DMS79 (cell line): ENCODE measurements around the gene SYNE2.
A peak's percentile ranks its signal among the peaks of the same experiment; 100 is the strongest.
"Not testable (repeated sequence)": the region's sequence is repeated elsewhere in the genome, so short reads cannot be mapped to it uniquely, and the experiment has no call there.

Experiments
- DNase-seq: peaks from one replicate; lab custom pipeline; 2025; lab: John Stamatoyannopoulos, UW

SYNE2 gene, protein sequence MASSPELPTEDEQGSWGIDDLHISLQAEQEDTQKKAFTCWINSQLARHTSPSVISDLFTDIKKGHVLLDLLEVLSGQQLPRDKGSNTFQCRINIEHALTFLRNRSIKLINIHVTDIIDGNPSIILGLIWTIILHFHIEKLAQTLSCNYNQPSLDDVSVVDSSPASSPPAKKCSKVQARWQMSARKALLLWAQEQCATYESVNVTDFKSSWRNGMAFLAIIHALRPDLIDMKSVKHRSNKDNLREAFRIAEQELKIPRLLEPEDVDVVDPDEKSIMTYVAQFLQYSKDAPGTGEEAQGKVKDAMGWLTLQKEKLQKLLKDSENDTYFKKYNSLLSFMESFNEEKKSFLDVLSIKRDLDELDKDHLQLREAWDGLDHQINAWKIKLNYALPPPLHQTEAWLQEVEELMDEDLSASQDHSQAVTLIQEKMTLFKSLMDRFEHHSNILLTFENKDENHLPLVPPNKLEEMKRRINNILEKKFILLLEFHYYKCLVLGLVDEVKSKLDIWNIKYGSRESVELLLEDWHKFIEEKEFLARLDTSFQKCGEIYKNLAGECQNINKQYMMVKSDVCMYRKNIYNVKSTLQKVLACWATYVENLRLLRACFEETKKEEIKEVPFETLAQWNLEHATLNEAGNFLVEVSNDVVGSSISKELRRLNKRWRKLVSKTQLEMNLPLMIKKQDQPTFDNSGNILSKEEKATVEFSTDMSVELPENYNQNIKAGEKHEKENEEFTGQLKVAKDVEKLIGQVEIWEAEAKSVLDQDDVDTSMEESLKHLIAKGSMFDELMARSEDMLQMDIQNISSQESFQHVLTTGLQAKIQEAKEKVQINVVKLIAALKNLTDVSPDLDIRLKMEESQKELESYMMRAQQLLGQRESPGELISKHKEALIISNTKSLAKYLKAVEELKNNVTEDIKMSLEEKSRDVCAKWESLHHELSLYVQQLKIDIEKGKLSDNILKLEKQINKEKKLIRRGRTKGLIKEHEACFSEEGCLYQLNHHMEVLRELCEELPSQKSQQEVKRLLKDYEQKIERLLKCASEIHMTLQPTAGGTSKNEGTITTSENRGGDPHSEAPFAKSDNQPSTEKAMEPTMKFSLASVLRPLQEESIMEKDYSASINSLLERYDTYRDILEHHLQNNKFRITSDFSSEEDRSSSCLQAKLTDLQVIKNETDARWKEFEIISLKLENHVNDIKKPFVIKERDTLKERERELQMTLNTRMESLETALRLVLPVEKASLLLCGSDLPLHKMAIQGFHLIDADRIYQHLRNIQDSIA (N-terminal part only)

GRCh38 chr14:63852817-63853731, at the start of gene SYNE2:
Gene SYNE2 (plus strand): TSS chr14:63853004. CDS start chr14:63909149, 56,145 bp downstream.
- DNase-seq = peak; percentile 77

GRCh38 chr14:63803221-63803791, 49.5 kb upstream of the SYNE2 start:
- DNase-seq = not testable (repeated sequence)

GRCh38 chr14:63806064-63806463, 46.7 kb upstream of the SYNE2 start:
- not testable (repeated sequence) for DNase-seq

- DNase-seq = not testable (repeated sequence)
These were observed 41.1 kb upstream of the SYNE2 start for GRCh38 chr14:63811692-63812091.

DNA sequence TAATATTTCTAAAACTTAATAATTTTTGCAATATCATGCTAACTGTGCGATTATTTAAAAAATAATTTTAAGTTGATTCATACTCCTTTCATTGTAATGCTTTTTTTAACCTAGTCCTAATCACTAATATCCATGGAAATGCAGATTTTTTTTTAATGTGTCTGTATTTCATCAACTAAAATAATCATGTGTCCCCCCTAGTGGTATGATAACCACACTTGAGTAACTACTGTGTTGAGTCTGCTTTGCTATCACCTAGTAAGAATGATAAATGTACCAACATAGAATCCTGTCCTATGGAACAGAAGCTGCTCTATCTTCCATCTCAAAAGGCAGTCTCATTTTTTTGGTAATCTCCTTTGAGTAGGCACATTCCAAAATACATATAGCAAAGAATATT, 19.1 kb upstream of the SYNE2 start:
- DNase-seq = no peak

GRCh38 chr14:63840981-63841380, 11.8 kb upstream of the SYNE2 start:
- no peak for DNase-seq

GRCh38 chr14:63843796-63844195, 9.0 kb upstream of the SYNE2 start:
- DNase-seq = no peak

DNA sequence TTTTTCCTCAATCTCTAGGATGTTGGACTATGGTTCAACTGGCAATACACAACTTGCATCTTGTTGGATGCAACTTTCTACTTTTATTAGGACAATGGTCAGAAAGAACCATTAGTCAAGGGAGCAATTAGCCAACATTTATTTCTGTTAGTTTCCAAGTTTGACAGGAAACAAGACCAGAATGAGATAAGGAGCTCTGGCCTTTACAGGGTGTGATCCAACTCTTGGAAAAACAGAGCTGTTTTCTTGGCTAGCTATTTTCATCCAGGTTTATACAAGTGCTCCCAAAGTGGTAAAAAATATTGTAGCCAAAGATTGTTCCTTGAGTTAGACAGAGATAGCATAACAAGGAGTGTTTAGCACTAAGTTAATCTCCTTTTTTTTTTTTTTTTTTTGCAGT, 3.9 kb upstream of the SYNE2 start:
- no peak for DNase-seq

DNA sequence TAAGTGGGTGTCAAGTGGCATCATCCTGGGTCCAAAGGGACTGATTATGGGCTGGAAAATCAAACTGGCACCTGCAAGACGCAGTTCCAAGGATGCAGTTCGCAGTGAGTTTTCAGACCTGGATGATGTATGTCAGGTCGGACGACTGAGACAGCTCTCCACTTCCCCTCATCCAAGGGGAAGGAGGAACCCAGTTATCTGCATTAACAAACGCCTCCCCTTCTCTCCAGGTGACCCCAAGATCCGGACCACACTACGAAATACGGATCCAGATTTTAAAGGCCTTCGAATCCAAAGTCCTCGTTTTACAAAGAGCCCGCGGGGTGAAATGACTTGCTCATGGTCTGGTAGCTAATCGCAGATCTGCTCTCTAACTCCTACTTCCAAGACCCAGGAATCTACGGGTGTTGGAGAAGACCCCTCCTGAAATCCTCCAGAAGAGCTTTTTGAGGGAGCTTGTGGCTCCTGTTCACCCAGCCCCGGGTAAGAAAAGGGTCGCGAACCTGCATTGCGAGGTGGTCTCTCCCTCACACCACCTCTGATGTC, 460 bp upstream of the SYNE2 start:
- DNase-seq = peak; percentile 81

- no peak for DNase-seq
These were observed 1.1 kb downstream of the SYNE2 start for GRCh38 chr14:63853831-63854293.

DNA sequence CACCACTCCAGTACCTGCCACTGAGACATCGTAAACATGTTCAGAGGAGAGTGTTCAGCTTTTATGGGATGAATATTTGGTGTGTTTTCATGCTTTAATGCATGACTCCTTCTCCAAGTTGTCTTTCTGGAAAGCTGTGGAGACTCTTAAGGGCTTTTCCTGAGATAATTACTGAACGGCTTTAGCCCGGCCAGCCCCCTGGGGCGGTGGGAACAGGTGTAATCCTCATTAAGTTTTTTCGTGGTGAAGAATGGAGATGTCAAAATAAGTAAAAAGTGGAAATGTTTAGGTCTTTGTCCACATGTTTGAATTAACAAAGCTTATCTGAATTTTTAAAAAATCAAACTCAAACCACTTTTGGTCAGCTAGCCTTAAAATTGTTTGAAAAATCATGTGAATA, 1.5 kb downstream of the SYNE2 start:
- DNase-seq = no peak

DNA sequence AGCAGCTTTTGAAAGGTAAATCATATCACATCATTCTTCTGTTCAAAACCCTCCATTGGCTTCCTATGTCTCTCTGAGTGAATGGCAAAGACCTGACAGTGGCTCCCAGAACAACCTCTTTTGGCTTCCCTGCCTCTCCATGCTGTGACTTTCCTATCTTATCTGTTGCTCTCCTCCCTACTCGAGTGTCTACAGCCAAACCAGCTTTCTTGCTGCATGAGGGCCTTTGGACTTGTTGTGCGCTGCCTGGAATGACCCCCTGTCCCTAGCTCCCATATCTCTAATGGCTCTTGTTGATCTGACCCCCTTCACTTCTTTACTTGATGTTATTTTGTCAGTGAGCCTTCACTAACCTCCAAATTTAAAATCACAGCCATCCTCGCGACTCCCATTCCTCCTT, 2.5 kb downstream of the SYNE2 start:
- DNase-seq = peak; percentile 32

GRCh38 chr14:63857466-63858030, 4.7 kb downstream of the SYNE2 start:
- peak; percentile 68 for DNase-seq

GRCh38 chr14:63860146-63860545, 7.3 kb downstream of the SYNE2 start:
- DNase-seq = no peak

GRCh38 chr14:63862163-63862562, 9.4 kb downstream of the SYNE2 start:
- DNase-seq = no peak

- no peak for DNase-seq
These were observed 10.2 kb downstream of the SYNE2 start for GRCh38 chr14:63863004-63863403.

DNA sequence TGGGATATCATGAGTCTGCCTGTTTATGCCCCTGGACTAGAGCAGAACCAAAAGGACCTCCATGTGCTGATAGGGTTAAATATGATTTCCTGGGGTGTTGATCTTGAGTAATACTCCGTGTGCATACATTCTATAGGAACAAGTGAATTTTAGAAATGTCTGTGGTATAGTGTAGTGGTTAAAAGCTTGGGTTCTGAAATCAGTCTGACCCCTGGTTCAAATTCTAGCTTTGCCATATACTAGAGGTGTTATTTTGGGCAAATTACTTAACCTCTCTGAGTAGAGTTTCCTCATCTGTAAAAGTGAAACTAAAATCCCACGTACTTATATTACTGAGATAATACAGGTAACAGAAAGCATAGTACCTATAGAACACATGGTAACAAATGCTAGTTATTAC, 12.0 kb downstream of the SYNE2 start:
- not testable (repeated sequence) for DNase-seq

DNA sequence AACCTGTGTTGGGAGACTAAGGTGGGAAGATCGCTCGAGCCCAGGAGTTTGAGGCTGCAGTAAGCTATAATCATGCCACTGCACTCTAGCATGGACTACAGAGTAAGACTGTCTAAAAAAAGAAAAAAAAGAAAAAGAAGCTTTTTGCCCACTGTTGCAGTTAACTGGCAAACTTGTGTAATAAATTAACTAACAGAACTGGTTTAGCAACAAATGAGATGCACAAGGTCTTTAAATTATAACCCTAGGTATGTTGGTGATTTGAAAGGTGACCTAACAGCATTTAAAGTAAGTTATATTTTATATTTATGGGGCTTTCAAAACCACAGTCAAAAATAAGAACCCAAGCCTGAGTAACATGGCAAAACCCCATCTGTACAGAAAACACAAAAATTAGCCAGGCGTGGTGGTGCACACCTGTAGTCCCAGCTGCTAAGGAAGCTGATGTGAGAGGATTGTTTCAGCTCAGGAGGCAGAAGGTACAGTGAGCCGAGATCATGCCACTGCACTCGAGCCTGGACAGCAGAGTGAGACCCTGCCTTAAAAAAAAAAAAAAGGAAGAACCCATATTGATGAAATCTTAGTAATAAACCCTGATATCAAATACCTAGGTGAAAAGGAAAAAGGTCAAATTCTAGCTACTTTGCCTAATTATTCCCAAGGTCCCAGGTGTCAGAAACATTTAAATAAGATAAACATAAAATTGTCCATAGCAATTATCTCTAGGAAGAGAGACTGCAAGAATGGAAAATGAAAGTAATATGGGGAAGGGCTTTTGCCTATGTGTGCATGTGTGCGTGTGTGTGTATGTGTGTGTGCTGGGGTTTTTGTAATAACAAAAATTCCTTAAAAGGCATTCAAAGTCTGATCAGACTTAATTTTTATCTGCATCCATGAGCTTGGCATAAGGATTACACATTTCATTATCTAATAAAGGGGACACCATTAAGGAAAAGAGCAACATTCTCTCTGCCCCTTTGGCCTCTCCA, 15.4 kb downstream of the SYNE2 start:
- no peak for DNase-seq
